22Rv1 (cell line): ENCODE measurements around the gene OSTM1.

ENCODE experiments used
- ZFX ChIP-seq: fragments of 450-650 bp; IDR thresholded peaks from 2 replicates; pipeline ENCODE4 v1.6.1; 2017; ENCODE audit warnings: antibody characterized with exemption, borderline replicate concordance
- TF ChIP-seq, protein P1 (sequence below): fragments of 450-650 bp; IDR thresholded peaks from 2 replicates; pipeline ENCODE4 v1.5.1; 2017; ENCODE audit warnings: mild to moderate bottlenecking

DNA sequence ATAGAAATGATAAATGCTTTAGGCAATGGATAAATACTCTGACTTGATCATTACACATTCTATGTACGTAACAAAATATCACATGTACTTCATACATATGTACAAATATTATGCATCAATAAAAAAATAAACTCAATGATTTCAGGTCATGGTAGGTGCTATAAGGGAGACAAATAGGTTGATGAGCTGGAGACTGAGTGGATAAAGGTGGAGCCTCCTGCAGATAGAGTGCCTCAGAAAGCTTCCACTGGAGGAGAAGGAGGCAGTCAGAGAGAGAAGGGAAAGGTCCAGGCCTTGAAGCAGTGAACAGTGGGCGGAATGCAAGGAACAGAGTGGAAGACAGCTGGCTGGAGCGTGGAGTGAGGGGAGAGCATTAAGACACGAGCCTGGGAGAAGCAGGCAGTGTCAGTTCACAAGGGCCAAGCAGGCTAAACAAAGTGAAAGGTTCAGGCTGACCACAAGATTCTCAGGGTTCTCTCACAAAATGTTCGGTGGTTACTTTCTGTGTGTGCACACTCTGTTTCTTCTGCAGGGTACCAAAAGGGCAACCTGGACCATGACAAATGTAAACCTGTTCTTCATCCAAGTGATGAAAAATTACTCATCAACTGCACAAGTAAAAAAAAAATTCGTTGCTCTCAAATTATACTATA, 60.6 kb downstream of the OSTM1 start:
- TF ChIP-seq, protein P1, sequence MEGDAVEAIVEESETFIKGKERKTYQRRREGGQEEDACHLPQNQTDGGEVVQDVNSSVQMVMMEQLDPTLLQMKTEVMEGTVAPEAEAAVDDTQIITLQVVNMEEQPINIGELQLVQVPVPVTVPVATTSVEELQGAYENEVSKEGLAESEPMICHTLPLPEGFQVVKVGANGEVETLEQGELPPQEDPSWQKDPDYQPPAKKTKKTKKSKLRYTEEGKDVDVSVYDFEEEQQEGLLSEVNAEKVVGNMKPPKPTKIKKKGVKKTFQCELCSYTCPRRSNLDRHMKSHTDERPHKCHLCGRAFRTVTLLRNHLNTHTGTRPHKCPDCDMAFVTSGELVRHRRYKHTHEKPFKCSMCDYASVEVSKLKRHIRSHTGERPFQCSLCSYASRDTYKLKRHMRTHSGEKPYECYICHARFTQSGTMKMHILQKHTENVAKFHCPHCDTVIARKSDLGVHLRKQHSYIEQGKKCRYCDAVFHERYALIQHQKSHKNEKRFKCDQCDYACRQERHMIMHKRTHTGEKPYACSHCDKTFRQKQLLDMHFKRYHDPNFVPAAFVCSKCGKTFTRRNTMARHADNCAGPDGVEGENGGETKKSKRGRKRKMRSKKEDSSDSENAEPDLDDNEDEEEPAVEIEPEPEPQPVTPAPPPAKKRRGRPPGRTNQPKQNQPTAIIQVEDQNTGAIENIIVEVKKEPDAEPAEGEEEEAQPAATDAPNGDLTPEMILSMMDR: no peak
- TF ChIP-seq ZFX: no peak
